Embryonic facial prominence (tissue), 1 donor: ENCODE data around the gene OR1K1.
"Not testable (repeated sequence)": the region's sequence is repeated elsewhere in the genome, so short reads cannot be mapped to it uniquely, and the experiment has no call there.

Source experiments
- DNase-seq: peaks from one replicate; pipeline ENCODE4 v3.0.0-alpha.2; 2016; ENCODE audit errors: extremely low spot score

The OR1K1 gene, protein sequence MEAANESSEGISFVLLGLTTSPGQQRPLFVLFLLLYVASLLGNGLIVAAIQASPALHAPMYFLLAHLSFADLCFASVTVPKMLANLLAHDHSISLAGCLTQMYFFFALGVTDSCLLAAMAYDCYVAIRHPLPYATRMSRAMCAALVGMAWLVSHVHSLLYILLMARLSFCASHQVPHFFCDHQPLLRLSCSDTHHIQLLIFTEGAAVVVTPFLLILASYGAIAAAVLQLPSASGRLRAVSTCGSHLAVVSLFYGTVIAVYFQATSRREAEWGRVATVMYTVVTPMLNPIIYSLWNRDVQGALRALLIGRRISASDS

DNA sequence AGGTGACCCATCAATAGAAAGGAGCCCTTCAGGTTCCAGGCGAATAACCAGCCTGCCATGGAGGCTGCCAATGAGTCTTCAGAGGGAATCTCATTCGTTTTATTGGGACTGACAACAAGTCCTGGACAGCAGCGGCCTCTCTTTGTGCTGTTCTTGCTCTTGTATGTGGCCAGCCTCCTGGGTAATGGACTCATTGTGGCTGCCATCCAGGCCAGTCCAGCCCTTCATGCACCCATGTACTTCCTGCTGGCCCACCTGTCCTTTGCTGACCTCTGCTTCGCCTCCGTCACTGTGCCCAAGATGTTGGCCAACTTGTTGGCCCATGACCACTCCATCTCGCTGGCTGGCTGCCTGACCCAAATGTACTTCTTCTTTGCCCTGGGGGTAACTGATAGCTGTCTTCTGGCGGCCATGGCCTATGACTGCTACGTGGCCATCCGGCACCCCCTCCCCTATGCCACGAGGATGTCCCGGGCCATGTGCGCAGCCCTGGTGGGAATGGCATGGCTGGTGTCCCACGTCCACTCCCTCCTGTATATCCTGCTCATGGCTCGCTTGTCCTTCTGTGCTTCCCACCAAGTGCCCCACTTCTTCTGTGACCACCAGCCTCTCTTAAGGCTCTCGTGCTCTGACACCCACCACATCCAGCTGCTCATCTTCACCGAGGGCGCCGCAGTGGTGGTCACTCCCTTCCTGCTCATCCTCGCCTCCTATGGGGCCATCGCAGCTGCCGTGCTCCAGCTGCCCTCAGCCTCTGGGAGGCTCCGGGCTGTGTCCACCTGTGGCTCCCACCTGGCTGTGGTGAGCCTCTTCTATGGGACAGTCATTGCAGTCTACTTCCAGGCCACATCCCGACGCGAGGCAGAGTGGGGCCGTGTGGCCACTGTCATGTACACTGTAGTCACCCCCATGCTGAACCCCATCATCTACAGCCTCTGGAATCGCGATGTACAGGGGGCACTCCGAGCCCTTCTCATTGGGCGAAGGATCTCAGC is at the start of gene OR1K1:
Gene OR1K1 (plus strand): TSS at position 58 of the 995 bp plus-strand sequence. CDS start 0 bp downstream, at position 58.
- no peak for DNase-seq

DNA sequence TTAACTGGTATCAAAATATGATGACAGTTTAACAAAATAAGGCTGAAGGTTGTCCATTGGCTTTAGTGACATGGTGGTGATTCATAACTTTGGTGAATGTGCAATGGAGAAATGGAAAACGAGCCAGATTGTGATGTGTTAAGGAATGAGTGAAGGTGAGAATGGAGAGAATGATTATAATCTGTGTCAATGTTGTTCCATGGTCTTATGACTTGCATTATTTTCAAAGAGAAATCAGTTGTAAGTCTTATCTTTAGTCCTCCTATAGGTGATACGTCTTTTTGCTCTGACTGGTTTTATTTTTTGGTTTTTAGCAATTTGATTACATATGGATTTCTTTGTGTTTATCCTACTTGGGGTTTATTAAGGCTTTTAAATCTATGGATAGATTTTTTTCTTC is 45.1 kb upstream of the OR1K1 start:
- DNase-seq: no peak

DNA sequence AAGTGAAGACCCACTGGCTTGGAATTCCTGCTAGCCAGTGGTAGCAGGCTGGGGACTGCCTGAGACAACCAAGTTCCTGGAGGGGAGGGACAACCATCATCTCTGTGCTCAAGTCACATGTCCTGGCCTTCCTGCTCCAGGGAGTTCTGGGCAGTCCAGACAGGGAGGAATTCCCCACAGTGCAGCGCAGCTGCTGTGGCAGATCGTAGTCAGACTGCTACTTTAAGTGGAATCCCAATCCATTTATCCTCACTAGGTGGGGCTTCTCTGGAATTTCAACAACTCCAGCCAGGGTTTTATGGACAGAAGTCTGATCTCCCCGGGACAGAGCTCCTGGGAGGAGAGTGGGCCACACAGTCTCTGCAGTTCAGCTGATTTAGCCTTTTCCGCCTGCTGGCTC is 32.1 kb upstream of the OR1K1 start:
- no peak for DNase-seq

DNA sequence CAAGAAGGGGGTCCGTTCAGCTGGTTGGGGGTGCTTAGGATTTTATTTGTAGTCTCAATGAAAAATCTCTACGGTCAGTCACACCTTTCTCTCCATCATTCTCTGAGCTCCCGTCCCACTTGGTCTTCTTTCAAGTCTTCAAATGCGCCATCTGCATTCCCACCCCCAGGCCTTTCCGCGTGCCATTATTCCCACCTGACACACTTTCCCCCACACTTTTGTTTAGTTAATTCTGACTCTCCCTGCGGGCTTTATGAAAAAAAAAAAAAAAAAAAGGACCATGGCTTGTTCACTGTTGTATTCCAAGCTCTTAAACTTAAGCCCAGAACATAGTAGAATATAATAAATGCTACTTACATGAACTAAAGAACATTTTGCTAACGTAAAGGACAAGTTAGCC is 22.9 kb upstream of the OR1K1 start:
- DNase-seq: no peak

DNA sequence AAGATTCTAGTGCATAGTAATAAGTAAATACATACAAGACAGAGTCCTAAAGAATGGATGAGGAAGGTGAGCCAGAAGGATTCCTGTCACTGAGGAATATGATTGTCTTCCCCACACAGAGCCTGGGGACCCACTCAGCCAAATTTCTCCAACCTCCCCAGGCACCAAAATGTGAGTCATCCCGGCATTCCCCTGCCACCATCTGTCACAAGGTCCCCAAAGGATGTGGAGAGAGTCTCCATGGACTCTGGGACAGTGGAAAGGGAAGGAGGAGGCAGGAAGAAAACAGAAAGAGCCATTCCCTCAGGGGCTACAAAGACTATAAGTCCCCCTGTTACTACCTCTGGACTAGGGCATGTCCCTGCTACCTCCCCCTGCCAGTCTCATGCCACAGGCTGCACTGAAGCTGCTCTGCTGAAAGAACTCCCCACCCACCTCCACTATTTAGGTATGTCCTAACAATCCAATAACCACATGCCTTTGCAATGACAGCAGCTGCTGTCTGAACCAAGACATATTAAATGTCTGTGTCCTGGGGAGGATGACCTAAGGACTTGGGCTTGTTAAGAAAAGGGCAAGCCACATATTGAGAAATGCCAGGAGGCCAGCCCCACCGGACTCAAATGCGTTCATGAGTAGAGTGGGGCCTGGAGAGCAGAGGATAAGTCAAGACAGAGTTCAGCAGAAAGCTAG is 21.8 kb upstream of the OR1K1 start:
- no peak for DNase-seq

DNA sequence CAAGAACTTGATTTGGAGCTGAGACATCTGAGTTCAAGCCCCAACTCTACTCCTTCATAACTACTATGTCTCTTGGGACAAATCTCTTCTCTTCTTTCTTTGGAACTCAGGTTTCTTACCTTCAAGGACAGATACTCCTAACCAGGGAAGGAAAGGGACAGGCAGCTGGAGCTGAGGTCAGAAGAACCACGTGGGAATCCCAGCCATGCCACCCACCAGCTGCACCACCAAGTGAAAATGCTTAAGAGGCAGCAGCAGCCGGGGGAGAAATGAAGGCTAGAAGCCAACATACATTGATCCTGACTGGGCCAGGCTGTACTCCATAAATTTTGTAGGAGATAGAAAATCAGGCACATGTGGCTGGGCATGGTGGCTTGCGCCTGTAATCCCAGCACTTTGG is 20.7 kb upstream of the OR1K1 start:
- DNase-seq: no peak

DNA sequence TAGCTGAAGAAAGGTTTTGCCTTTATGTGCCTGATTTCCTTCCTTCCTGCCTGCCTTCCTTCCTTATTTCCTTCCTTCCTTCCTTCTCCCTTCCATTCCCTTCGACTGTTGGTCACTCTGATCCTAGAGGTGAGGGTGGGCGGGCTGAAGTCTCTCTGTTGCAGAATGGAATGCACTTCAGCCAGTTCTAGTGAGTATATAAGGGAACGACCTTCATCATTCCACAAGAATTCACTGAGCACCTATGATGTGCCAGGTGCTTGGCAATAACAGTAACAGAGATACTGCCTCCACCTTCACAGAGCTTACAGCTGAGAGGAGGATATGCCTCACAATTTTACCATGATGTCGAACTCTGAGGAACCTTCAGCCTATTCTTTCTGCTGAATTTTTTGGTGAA is 19.9 kb upstream of the OR1K1 start:
- DNase-seq: no peak

DNA sequence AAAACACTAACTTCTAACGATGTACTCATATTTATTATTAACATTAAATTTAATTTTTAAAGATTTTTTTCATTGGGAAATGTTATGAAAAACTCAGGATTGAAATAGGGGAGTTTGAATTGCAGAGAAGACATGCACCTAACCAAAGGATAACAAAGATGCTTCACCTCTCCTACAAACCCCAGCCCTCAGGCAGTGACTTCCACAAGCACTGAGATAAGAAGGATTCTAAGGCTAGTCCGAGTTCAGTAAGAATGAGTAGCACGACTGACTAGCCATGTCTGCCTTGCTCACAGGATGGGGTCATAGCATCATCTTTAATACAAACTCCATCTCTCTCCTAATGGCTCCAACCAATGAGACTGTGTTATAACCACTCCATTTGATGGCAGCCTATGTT is 18.3 kb upstream of the OR1K1 start:
- DNase-seq: no peak

DNA sequence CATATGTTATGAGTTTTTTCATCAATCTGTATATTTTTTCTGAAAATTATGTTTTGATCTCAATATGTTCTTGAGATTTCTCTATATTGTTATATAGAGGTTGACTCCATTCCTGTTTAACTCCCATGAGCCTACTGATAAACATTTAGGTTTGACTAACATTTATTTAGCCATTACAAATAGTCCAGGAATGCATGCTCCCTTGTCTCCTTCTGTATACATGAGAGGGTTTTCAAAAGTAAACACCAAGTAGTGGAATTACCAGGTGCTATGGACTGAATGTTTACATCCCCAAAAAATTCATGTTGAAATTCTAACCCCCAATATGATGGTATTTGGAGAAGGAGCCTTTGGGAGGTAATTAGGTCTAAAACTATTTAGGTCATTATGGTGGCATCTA is 14.7 kb upstream of the OR1K1 start:
- no peak for DNase-seq

DNA sequence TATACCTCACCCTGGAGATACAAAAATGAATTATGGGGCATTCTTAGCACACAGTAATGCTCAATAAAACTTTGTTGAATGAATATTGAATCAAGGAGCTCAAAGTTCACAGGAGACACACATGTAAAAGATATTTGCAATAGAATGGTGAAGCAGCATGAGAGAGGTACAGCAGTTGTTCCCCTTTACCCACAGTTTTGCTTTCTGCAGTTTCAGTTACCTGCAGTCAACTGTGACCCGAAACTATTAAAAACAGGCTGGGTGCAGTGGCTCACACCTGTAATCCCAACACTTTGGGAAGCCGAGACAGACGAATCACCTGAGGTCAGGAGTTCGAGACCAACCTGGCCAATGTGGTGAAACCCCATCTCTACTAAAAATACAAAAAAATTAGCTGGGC is 13.6 kb upstream of the OR1K1 start:
- DNase-seq: no peak

DNA sequence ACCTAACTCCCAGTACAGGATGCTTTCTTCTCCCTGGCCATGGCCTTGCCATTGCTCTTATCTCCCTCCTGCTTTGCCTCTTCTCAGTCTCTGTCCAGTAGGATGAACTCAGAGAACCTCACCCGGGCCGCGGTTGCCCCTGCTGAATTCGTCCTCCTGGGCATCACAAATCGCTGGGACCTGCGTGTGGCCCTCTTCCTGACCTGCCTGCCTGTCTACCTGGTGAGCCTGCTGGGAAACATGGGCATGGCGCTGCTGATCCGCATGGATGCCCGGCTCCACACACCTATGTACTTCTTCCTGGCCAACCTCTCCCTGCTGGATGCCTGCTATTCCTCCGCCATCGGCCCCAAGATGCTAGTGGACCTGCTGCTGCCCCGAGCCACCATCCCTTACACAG is 11.1 kb upstream of the OR1K1 start, which contains the start of gene OR5C1:
Gene OR5C1 (plus strand): TSS at position 103 of the 400 bp plus-strand sequence. CDS start 0 bp downstream, at position 103.
- DNase-seq: no peak

DNA sequence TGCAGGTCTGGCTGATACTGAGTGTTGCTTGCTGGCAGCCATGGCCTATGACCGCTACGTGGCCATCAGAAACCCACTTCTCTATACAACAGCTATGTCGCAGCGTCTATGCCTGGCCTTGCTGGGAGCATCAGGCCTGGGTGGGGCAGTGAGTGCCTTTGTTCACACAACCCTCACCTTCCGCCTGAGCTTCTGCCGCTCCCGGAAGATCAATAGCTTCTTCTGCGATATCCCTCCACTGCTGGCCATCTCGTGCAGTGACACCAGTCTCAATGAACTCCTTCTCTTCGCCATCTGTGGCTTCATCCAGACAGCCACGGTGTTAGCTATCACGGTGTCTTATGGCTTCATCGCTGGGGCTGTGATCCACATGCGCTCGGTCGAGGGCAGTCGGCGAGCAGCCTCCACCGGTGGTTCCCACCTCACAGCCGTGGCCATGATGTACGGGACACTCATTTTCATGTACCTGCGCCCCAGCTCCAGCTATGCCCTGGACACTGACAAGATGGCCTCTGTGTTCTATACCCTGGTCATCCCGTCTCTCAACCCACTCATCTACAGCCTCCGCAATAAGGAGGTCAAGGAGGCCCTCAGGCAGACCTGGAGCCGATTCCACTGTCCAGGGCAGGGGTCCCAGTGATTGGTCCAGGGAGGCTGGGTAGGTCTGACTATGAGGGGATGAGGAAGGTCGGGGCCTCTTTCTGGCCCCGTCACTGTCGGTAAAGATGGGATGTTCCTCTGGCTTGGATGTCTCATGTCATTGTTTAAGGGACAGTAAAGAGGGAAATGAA is 10.5 kb upstream of the OR1K1 start:
- no peak for DNase-seq

DNA sequence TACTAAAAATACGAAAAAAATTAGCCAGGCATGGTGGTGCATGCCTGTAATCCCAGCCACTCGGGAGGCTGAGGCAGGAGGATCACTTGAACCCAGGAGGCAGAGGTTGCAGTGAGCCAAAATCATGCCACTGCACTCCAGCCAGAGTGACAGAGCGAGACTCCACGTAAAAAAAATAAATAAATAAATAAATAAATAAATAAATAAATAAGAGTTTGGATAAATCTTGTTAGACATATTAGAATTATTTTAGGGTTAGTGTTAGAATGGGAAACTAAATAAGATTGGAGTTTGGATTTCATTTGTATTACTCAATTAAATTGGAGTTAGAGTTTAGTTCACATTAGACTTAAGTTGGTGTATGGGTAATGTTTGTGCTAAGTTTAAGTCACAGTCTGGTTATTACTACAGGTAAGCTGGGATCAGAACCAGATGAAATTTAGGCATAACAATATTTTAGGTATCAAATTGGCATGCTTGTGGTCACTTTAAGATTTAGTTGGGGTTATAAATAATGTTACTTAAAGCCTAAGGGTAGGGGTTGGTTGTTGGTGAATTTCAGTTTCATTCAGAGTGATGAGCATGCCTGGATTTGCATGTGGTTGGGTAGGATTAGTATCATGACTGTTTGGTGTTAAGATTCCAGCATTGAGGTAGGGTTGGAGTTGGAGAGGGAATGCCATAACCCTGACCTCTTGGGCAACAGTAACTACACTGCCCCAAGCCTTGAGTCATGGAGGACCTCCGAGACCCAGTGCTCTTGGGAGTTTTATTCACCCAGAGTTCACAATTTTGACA is 7.9 kb upstream of the OR1K1 start:
- no peak for DNase-seq

DNA sequence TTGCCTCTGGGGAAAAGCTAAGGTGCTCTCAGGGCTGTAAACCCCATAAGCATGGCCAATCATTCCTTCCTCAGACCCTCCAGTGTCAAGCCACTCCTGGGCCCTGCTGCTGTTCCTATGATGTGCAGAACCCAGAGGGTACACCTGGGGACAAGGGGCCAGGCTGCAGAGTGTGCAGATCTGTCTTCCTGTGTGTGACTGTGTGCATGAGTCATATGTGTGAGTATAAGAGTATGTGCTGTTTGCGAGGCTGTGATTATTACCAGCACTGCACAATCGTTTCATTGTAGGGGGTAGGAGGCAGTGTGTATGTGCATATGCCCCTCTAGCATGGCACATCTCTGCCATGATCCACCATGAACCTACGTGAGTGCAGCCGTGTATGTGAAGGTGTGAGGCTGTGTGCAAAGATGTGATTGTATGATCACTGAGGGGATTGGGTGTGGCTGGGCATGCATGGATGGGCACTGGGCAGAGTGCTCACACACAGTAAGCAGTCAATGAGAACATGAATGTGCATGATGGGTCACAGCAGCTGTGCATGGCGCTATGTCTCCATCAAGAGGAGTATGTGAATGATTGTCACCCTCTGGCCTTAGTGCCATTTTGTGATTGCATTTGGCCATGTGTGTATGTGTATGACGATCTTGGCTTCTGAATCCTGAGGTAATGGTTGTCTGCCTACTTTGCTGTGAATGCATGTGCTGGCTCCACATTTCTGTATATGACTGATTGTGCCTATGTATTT is 2.4 kb upstream of the OR1K1 start:
- DNase-seq: no peak

DNA sequence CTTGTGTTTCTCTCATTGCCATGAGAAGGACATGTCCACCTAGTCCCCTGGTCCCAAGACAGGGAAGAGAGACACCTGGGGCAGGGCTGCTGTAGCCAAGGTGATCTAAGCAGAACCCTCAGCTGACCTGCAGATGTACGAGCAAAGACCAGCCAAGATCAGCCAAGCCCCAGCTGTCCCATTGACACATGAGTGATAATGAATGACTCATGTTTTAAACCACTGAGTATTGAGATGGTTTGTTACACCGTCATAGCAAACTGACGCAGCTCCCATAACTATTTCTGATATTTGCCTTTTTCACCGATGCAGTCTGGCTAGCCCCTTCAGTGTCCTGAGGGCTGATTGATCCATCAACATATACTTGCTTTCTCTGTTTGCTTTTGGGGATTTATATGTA is 6.7 kb downstream of the OR1K1 start:
- no peak for DNase-seq

DNA sequence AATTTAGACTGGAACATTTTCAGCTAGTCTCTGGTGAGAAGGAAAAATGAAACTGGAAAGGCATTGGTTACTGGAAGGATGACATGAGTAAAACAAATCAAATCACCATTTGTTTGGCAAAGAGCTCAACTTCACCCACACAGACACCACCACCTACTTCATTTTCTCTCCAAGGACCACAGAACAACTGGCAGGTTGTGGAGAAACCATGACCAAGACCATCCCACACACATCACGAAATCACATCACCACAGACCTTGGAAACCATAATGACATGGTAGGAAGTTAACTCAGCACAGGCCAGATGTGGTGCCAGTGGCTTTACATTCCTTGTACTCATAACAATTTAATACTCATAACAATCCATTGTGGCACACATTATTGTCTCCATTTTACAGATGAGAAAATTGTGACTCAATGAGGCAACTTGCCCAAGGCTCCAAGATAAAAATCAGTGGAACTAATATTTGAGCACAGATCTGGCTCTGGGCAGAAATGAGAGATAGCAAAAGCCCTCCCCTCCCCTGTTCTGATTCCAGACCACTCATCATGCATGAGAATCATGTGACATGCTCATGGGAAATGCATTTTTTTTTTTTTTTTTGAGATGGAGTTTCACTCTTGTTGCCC is 7.5 kb downstream of the OR1K1 start:
- no peak for DNase-seq

DNA sequence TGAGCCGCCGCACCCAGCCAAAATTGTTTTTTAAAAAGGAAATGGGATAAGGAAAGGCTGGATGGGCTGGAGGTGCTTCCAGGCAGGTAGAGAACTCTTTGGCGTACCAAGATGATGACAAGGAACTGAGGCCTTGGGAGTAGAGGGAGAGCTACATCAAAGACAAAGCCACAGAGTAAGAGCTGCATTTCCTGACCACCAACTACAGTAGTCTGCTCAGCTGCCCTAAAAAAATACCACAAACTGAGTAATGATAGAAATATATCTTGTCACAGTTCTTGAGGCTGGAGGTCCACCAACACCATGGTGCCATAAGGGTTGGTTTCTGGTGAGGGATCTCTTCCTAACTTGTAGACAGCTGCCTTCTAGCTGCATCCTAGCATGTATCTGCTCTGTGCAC is 8.2 kb downstream of the OR1K1 start:
- no peak for DNase-seq

DNA sequence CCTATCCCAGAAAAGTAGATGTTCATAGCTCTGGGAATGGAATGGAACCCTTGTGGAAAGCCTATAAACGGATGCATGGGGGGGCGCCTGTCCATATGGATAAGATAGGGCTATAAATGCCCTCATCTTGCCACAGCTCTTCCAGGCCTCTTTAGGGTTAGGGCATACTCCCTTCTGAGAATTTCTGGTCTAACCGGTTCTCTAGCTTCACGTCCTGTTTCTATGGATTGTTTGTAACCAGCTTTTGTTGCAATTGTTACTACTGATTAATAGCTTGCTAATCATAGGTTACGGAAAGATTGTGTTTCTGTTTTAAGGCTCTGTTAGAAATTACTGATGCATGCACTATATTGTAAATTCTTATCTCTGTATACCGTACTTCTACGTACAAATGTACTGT is 9.3 kb downstream of the OR1K1 start:
- not testable (repeated sequence) for DNase-seq

DNA sequence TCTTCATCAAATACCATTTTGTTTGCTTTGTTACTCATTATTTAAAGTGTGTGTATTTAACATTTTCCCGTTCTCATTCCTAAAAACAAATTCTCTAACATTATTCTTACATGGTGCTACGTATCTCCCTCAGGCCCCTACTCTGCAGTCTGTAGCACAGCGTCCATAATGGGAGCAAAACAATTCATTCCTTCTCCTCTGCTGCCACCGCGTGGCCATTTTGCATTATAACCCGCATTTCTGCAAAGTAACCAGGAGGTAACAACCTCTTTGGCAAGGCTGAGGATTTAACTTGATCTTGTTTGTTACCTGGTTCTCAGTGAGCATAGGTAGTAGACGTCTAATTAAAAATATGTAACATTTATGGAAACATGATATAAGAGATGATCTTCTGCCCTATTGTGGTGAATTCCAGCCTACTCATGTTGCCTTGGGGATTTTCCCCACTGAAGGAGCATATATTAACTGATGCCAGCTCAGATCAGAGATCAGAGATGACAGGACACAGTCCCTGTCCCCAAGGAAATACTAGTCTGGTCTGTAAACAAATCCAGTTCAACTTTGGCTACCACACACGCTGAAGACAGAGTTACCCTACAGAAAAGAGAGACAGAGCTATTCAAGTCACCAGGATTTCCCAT is 10.5 kb downstream of the OR1K1 start:
- peak; percentile 56 for DNase-seq
